ENCODE data around the gene FGFR3.

- TF ChIP-seq CTCF (IDR thresholded peaks at IDR 0.05) = no peak
- TF ChIP-seq POLR2A (IDR thresholded peaks at IDR 0.05) = no peak
Measured at GRCh38 chr4:1836650-1837049, 43.6 kb downstream of the FGFR3 start.
